ENCODE data around the gene ROCK2.
"Not testable (repeated sequence)": the region's sequence is repeated elsewhere in the genome, so short reads cannot be mapped to it uniquely, and the experiment has no call there.

ROCK2 gene

GRCh38 chr2:11270891-11271290 lies 73.5 kb downstream of the ROCK2 start:
- H3K4me3 Mint-ChIP-seq: no peak overlapping the region
- H3K36me3 Mint-ChIP-seq (ENCODE audit: low read depth): peaks cover 23% of the 10 kb centered on the region
- no peaks in the 10 kb centered on the region for H3K27me3 Mint-ChIP-seq (ENCODE audit: low read depth)
- no peaks in the 10 kb centered on the region for H3K9me3 Mint-ChIP-seq
- H3K27ac Mint-ChIP-seq: no peak overlapping the region
- H3K4me1 Mint-ChIP-seq (ENCODE audit: low read depth): peaks cover 15% of the 10 kb centered on the region
- DNase-seq (ENCODE audit: low spot score): peak; percentile 18

- no peak overlapping the region for H3K4me3 Mint-ChIP-seq
- peaks cover 4% of the 10 kb centered on the region for H3K4me1 Mint-ChIP-seq (ENCODE audit: low read depth)
- no peaks in the 10 kb centered on the region for H3K27me3 Mint-ChIP-seq (ENCODE audit: low read depth)
- no peak for DNase-seq (ENCODE audit: low spot score)
- peaks cover 12% of the 10 kb centered on the region for H3K36me3 Mint-ChIP-seq (ENCODE audit: low read depth)
- H3K9me3 Mint-ChIP-seq: no peaks in the 10 kb centered on the region
- H3K27ac Mint-ChIP-seq: no peak overlapping the region
Measured at GRCh38 chr2:11267931-11268330, 76.5 kb downstream of the ROCK2 start.

GRCh38 chr2:11264818-11265217 lies 79.6 kb downstream of the ROCK2 start:
- DNase-seq (ENCODE audit: low spot score): no peak
- Mint-ChIP-seq H3K9me3 (no peaks in the 10 kb centered on the region), H3K27ac (no peak overlapping the region), H3K27me3 (ENCODE audit: low read depth) (no peaks in the 10 kb centered on the region), H3K4me3 (no peak overlapping the region), H3K4me1 (ENCODE audit: low read depth) (no peaks in the 10 kb centered on the region), H3K36me3 (ENCODE audit: low read depth) (no peaks in the 10 kb centered on the region)

- Mint-ChIP-seq H3K9me3 (no peaks in the 10 kb centered on the region), H3K27me3 (ENCODE audit: low read depth) (no peaks in the 10 kb centered on the region), H3K36me3 (ENCODE audit: low read depth) (no peaks in the 10 kb centered on the region), H3K4me3 (no peak overlapping the region), H3K27ac (no peak overlapping the region), H3K4me1 (ENCODE audit: low read depth) (no peaks in the 10 kb centered on the region)
- no peak for DNase-seq (ENCODE audit: low spot score)
Measured at GRCh38 chr2:11264007-11264406, 80.4 kb downstream of the ROCK2 start.

GRCh38 chr2:11263177-11263576 lies 81.3 kb downstream of the ROCK2 start:
- Mint-ChIP-seq H3K27me3 (ENCODE audit: low read depth) (no peaks in the 10 kb centered on the region), H3K4me1 (ENCODE audit: low read depth) (no peaks in the 10 kb centered on the region), H3K9me3 (no peaks in the 10 kb centered on the region), H3K36me3 (ENCODE audit: low read depth) (no peaks in the 10 kb centered on the region), H3K4me3 (no peak overlapping the region), H3K27ac (no peak overlapping the region)
- no peak for DNase-seq (ENCODE audit: low spot score)

GRCh38 chr2:11262438-11262837 lies 82.0 kb downstream of the ROCK2 start:
- not testable (repeated sequence) for H3K9me3 Mint-ChIP-seq; H3K4me3 Mint-ChIP-seq; H3K4me1 Mint-ChIP-seq (ENCODE audit: low read depth); H3K36me3 Mint-ChIP-seq (ENCODE audit: low read depth); H3K27me3 Mint-ChIP-seq (ENCODE audit: low read depth); DNase-seq (ENCODE audit: low spot score); H3K27ac Mint-ChIP-seq

- not testable (repeated sequence) for H3K9me3 Mint-ChIP-seq; H3K4me1 Mint-ChIP-seq (ENCODE audit: low read depth); DNase-seq (ENCODE audit: low spot score); H3K27ac Mint-ChIP-seq; H3K36me3 Mint-ChIP-seq (ENCODE audit: low read depth); H3K27me3 Mint-ChIP-seq (ENCODE audit: low read depth); H3K4me3 Mint-ChIP-seq
Measured at GRCh38 chr2:11261564-11261963, 82.9 kb downstream of the ROCK2 start.

GRCh38 chr2:11260979-11261378 lies 83.5 kb downstream of the ROCK2 start:
- no peak for DNase-seq (ENCODE audit: low spot score)
- H3K27ac Mint-ChIP-seq: no peak overlapping the region
- H3K9me3 Mint-ChIP-seq: no peaks in the 10 kb centered on the region
- no peaks in the 10 kb centered on the region for H3K4me1 Mint-ChIP-seq (ENCODE audit: low read depth)
- no peaks in the 10 kb centered on the region for H3K27me3 Mint-ChIP-seq (ENCODE audit: low read depth)
- no peak overlapping the region for H3K4me3 Mint-ChIP-seq
- peaks cover 2% of the 10 kb centered on the region for H3K36me3 Mint-ChIP-seq (ENCODE audit: low read depth)

GRCh38 chr2:11257964-11258363 lies 86.5 kb downstream of the ROCK2 start:
- Mint-ChIP-seq H3K4me3 (no peak overlapping the region), H3K27me3 (ENCODE audit: low read depth) (no peaks in the 10 kb centered on the region), H3K4me1 (ENCODE audit: low read depth) (no peaks in the 10 kb centered on the region), H3K36me3 (ENCODE audit: low read depth) (peaks cover 4% of the 10 kb centered on the region), H3K27ac (no peak overlapping the region), H3K9me3 (peaks cover 4% of the 10 kb centered on the region)
- no peak for DNase-seq (ENCODE audit: low spot score)

- no peak overlapping the region for H3K4me3 Mint-ChIP-seq
- no peaks in the 10 kb centered on the region for H3K4me1 Mint-ChIP-seq (ENCODE audit: low read depth)
- peaks cover 4% of the 10 kb centered on the region for H3K9me3 Mint-ChIP-seq
- no peak overlapping the region for H3K27ac Mint-ChIP-seq
- DNase-seq (ENCODE audit: low spot score): no peak
- no peaks in the 10 kb centered on the region for H3K27me3 Mint-ChIP-seq (ENCODE audit: low read depth)
- peaks cover 4% of the 10 kb centered on the region for H3K36me3 Mint-ChIP-seq (ENCODE audit: low read depth)
Measured at GRCh38 chr2:11257078-11257477, 87.4 kb downstream of the ROCK2 start.

GRCh38 chr2:11256166-11256565 lies 88.3 kb downstream of the ROCK2 start:
- H3K4me1 Mint-ChIP-seq (ENCODE audit: low read depth): no peaks in the 10 kb centered on the region
- peaks cover 4% of the 10 kb centered on the region for H3K36me3 Mint-ChIP-seq (ENCODE audit: low read depth)
- no peaks in the 10 kb centered on the region for H3K27me3 Mint-ChIP-seq (ENCODE audit: low read depth)
- DNase-seq (ENCODE audit: low spot score): no peak
- no peak overlapping the region for H3K4me3 Mint-ChIP-seq
- no peak overlapping the region for H3K27ac Mint-ChIP-seq
- peaks cover 4% of the 10 kb centered on the region for H3K9me3 Mint-ChIP-seq

GRCh38 chr2:11254100-11254536 lies 90.3 kb downstream of the ROCK2 start:
- Mint-ChIP-seq H3K27ac (no peak overlapping the region), H3K27me3 (ENCODE audit: low read depth) (no peaks in the 10 kb centered on the region), H3K4me1 (ENCODE audit: low read depth) (no peaks in the 10 kb centered on the region), H3K36me3 (ENCODE audit: low read depth) (peaks cover 4% of the 10 kb centered on the region), H3K4me3 (no peak overlapping the region), H3K9me3 (peaks cover 4% of the 10 kb centered on the region)
- DNase-seq (ENCODE audit: low spot score): no peak

- not testable (repeated sequence) for H3K4me1 Mint-ChIP-seq (ENCODE audit: low read depth); H3K9me3 Mint-ChIP-seq; H3K27ac Mint-ChIP-seq; H3K36me3 Mint-ChIP-seq (ENCODE audit: low read depth); DNase-seq (ENCODE audit: low spot score); H3K27me3 Mint-ChIP-seq (ENCODE audit: low read depth); H3K4me3 Mint-ChIP-seq
Measured at GRCh38 chr2:11252458-11252857, 92.0 kb downstream of the ROCK2 start.

GRCh38 chr2:11250400-11251196 lies 93.8 kb downstream of the ROCK2 start:
- DNase-seq (ENCODE audit: low spot score): no peak
- Mint-ChIP-seq H3K27me3 (ENCODE audit: low read depth) (no peaks in the 10 kb centered on the region), H3K4me1 (ENCODE audit: low read depth) (no peaks in the 10 kb centered on the region), H3K9me3 (peaks cover 4% of the 10 kb centered on the region), H3K27ac (no peak overlapping the region), H3K36me3 (ENCODE audit: low read depth) (peaks cover 7% of the 10 kb centered on the region), H3K4me3 (no peak overlapping the region)

GRCh38 chr2:11245322-11245721 lies 99.1 kb downstream of the ROCK2 start:
- Mint-ChIP-seq H3K9me3 (no peaks in the 10 kb centered on the region), H3K27ac (no peak overlapping the region), H3K4me3 (no peak overlapping the region), H3K36me3 (ENCODE audit: low read depth) (peaks cover 5% of the 10 kb centered on the region), H3K4me1 (ENCODE audit: low read depth) (no peaks in the 10 kb centered on the region), H3K27me3 (ENCODE audit: low read depth) (no peaks in the 10 kb centered on the region)
- DNase-seq (ENCODE audit: low spot score): no peak
